WI38 (cell line): ENCODE results near the gene MYCBPAP.
A peak's percentile ranks its signal among the peaks of the same experiment; 100 is the strongest.

Experiments used
- H3K4me3 ChIP-seq: 2 replicates; pipeline ENCODE4 v1.5.1; 2011; ENCODE audit warnings: low read depth, mild to moderate bottlenecking, control low read depth, low read length
- TF ChIP-seq, protein P1 (sequence below): IDR thresholded peaks from 2 replicates; pipeline ENCODE4 v1.5.1; 2012; ENCODE audit warnings: low read depth, mild to moderate bottlenecking, control low read depth, low read length

Gene MYCBPAP

GRCh38 chr17:50547035-50547735 is 38.9 kb downstream of the MYCBPAP start, which contains the start of gene SPATA20:
SPATA20 (plus strand) TSS chr17:50547174; CDS start chr17:50547209, 35 bp downstream.
- TF ChIP-seq, protein P1, sequence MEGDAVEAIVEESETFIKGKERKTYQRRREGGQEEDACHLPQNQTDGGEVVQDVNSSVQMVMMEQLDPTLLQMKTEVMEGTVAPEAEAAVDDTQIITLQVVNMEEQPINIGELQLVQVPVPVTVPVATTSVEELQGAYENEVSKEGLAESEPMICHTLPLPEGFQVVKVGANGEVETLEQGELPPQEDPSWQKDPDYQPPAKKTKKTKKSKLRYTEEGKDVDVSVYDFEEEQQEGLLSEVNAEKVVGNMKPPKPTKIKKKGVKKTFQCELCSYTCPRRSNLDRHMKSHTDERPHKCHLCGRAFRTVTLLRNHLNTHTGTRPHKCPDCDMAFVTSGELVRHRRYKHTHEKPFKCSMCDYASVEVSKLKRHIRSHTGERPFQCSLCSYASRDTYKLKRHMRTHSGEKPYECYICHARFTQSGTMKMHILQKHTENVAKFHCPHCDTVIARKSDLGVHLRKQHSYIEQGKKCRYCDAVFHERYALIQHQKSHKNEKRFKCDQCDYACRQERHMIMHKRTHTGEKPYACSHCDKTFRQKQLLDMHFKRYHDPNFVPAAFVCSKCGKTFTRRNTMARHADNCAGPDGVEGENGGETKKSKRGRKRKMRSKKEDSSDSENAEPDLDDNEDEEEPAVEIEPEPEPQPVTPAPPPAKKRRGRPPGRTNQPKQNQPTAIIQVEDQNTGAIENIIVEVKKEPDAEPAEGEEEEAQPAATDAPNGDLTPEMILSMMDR = peak; percentile 98
- H3K4me3 ChIP-seq = peak within 1 kb of the TSS; percentile 71

DNA sequence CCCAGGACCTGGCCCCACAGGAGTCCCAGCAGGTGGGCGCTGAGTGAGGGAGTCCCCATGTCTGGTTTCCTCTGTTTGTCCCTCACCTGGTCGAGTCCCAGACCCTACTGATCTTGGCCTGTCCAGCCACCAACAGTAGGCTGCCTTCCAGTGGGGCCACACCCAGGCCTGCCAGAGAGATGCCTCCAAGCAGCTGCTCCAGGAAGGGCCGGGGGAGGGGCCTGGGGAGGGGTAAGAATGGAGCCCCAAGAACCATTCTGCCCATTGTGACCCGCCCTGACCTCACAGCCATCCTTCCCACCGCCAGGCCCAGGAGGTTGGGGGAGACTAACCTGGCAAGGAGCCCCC is 39.5 kb downstream of the MYCBPAP start:
- H3K4me3 ChIP-seq = peak overlapping the region; percentile 71
- TF ChIP-seq, protein P1 = no peak

- no peak overlapping the region for H3K4me3 ChIP-seq
- TF ChIP-seq, protein P1 = no peak
Observed at GRCh38 chr17:50548831-50549230, 40.6 kb downstream of the MYCBPAP start.

DNA sequence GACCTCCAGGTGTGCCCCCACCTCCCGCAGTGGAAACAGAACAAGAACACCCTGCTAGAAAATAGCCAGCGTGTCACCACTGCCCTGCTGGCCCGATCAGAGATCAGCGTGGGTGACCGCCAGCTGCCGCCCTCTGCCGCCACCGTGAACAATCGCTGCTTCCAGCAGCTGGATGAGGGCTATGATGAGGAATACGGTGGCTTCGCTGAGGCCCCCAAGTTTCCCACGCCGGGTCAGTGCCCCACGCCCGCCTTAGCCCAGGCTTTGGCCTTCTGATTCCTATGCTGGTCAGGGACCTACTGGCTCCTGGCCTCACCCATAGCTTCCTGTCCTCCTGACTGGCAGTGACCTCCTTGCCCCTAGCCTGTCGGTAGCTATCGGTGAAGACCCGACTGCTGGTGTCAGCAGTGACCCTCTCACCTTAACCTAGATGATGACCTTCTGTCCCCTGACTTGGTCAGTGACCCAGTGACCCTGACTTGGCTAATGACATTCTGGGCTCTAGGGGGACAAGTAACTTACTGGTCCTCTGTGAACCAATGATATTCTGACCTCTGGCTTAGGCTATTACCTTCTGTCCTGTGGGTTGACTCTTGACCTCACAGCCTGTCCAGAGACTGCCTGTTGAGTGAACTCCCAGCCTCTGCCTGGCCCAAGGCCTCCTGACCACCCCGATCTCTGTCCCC is 41.2 kb downstream of the MYCBPAP start:
- TF ChIP-seq, protein P1 = no peak
- H3K4me3 ChIP-seq = no peak overlapping the region

DNA sequence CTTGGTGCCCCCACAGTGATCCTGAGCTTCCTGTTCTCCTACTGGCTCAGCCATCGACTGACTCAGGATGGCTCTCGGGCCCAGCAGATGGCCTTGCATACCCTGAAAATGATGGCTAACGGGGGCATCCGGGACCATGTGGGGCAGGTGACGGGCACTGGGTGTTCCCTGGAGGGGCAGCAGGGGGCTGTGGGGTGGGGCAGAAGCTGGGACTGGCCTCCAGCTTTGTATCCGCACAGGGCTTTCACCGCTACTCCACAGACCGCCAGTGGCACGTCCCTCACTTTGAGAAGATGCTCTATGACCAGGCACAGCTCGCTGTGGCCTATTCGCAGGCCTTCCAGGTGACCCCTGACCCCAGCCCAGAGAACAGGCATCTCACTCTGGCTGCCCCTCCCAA is 41.7 kb downstream of the MYCBPAP start:
- no peak overlapping the region for H3K4me3 ChIP-seq
- TF ChIP-seq, protein P1 = no peak

- H3K4me3 ChIP-seq = no peak overlapping the region
- TF ChIP-seq, protein P1 = peak; percentile 83
Observed at GRCh38 chr17:50550661-50551432, 42.6 kb downstream of the MYCBPAP start.
